ENCODE data around the gene LIME1. TPM values are rescaled to one million over a fixed set of nuclear protein-coding genes. Genes with fewer than 3 reads are reported as not detected.

Gene LIME1
- total RNA-seq, 1 experiment from 2014 or later: 13.5 TPM

DNA sequence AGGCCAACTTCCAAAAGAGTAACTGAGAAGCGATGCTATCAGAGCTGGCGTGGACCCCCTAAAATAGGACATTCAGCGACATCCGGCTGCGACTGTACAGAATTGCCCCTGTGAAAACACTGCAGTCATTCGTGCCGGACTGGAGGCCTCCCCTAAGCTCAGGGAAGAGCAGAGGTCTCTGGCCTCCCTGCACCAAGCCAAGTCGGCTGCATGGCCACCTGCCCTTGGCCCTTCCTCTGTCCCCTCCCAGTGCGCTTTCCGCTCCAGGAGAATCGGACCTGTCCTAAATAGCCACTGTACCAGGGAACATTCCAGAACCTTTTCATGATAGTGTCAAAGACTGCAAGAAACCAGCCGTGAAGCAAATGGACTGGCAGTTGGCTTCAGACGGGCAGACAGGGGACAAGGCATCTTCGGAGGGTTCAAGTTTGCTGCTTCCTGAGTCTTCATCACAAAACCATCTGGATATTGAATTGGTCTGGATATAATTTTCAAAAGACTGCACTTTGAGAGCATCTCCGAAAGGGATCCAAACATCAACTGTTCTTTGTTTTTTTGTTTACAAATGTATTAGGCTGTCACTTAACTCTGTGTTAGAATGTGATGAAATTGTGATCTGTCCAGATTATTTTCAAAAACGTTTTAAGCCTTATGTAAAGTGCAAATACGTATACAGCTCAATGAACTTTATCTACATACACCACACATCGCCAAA, 19.6 kb downstream of the LIME1 start:
- Histone ChIP-seq H2BK20ac (ENCODE audit: low read depth, low read length, poor library complexity, severe bottlenecking) (no peak overlapping the region), H3K79me2 (ENCODE audit: insufficient read depth, low read length) (no peaks in the 10 kb centered on the region), H4K5ac (ENCODE audit: insufficient read length, low read depth, low read length) (no peak overlapping the region), H3K9ac (ENCODE audit: extremely low read depth, insufficient read length, low read length) (no peak overlapping the region), H3K14ac (ENCODE audit: insufficient read depth, low read length) (no peak overlapping the region), H2AK5ac (ENCODE audit: insufficient read length, low read length) (no peak overlapping the region), H3K4me1 (ENCODE audit: insufficient read depth, low read length) (no peaks in the 10 kb centered on the region; the same call in 1 of the 2 replicates), H2BK12ac (ENCODE audit: insufficient read length, low read depth, low read length) (no peak overlapping the region), H2BK15ac (ENCODE audit: low read depth, low read length) (no peak overlapping the region), H2BK120ac (ENCODE audit: low read depth, low read length, poor library complexity, severe bottlenecking) (no peak overlapping the region), H3K18ac (ENCODE audit: insufficient read length, low read depth, low read length) (no peak overlapping the region), H3K4ac (ENCODE audit: low read depth, low read length) (no peak overlapping the region), H3K23ac (ENCODE audit: insufficient read length, low read depth, low read length) (no peak overlapping the region), H2BK5ac (ENCODE audit: insufficient read length, low read length) (no peak overlapping the region), H4K91ac (ENCODE audit: insufficient read length, low read depth, low read length) (no peak overlapping the region), H3K79me1 (ENCODE audit: insufficient read depth, low read depth, low read length, poor library complexity, severe bottlenecking) (no peaks in the 10 kb centered on the region), H3K4me2 (ENCODE audit: insufficient read depth, insufficient read length, low read length) (no peak overlapping the region), H3K56ac (ENCODE audit: insufficient read length, low read depth, low read length) (no peak overlapping the region), H2AFZ (ENCODE audit: low read length) (no peak overlapping the region), H4K8ac (replicated peaks; ENCODE audit: insufficient read length, low read depth, low read length) (no peak overlapping the region), H4K20me1 (ENCODE audit: control insufficient read depth, insufficient read depth, insufficient read length) (no peaks in the 10 kb centered on the region), H3T11ph (ENCODE audit: low read length) (no peak overlapping the region), H3K23me2 (ENCODE audit: insufficient read length, low read depth, low read length, poor library complexity, severe bottlenecking) (no peaks in the 10 kb centered on the region), H3K9me3 (ENCODE audit: control insufficient read depth, low read depth, low read length) (no peaks in the 10 kb centered on the region), H3K27ac (ENCODE audit: insufficient read length, low read depth, low read length) (no peak overlapping the region), H3K27me3 (ENCODE audit: insufficient read depth, low read length) (no peaks in the 10 kb centered on the region)
- H3K27me3 Mint-ChIP-seq (ENCODE audit: low read depth): no peaks in the 10 kb centered on the region
- H3K9me3 Mint-ChIP-seq: no peaks in the 10 kb centered on the region
- WGBS (ENCODE audit: extremely low coverage, insufficient read length, low lambda C conversion rate): no CpG with 5 or more reads among the region's 18 CpGs
- H3K4me3 Mint-ChIP-seq: no peak overlapping the region
- peaks cover 14 to 22% of the 10 kb centered on the region in 2 experiments for H3K4me1 Mint-ChIP-seq
- peak overlapping the region in 1 of 3 experiments; percentile 55; a peak in 1 of 7 replicates for H3K27ac Mint-ChIP-seq
- DNase-seq: peak; percentile 18
- no peak for TF ChIP-seq CTCF (conservative IDR thresholded peaks at IDR 0.05)
- peaks cover 0 to 11% (median 2%) of the 10 kb centered on the region in 3 experiments; a peak in 5 of 7 replicates for H3K36me3 Mint-ChIP-seq (ENCODE audit: insufficient read depth in 1 of 3, low read depth in 3 of 3)
